Mucosa of stomach (tissue), 1 donor: ENCODE results near the gene CATSPERE.
"Not testable (repeated sequence)": the region's sequence is repeated elsewhere in the genome, so short reads cannot be mapped to it uniquely, and the experiment has no call there.

Experiments
- H3K27me3 ChIP-seq: one replicate; pipeline ENCODE4 v1.7.0; 2013; ENCODE audit warnings: mild to moderate bottlenecking, low read length; ENCODE audit not compliant: control insufficient read depth, insufficient read depth
- H3K36me3 ChIP-seq: one replicate; pipeline ENCODE4 v1.7.0; 2013; ENCODE audit warnings: low read length; ENCODE audit not compliant: control insufficient read depth, insufficient read depth
- H3K4me1 ChIP-seq: one replicate; pipeline ENCODE4 v1.7.0; 2013; ENCODE audit warnings: mild to moderate bottlenecking, low read length; ENCODE audit not compliant: control insufficient read depth, insufficient read depth
- H3K4me3 ChIP-seq: one replicate; pipeline ENCODE4 v1.7.0; 2013; ENCODE audit warnings: low read length
- H3K9ac ChIP-seq: one replicate; pipeline ENCODE4 v1.7.0; 2013; ENCODE audit warnings: mild to moderate bottlenecking, low read length, moderate library complexity
- H3K9me3 ChIP-seq: one replicate; pipeline ENCODE4 v1.7.0; 2013; ENCODE audit warnings: mild to moderate bottlenecking, low read length, moderate library complexity; ENCODE audit not compliant: control insufficient read depth
- donor health status: Pancreatic carcinoma.

The CATSPERE gene

DNA sequence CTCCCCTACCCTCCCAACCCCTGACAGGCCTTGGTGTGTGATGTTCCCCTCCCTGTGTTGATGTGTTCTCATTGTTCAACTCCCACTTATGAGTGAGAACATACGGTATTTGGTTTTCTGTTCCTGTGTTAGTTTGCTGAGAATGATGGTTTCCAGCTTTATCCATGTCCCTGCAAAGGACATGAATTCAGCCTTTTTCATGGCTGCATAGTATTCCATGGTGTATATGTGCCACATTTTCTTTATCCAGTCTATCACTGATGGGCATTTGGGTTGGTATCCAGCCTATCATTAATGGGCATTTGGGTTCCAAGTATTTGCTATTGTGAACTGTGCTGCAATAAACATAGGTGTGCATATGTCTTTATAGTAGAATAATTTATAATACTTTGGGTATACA is 101.8 kb downstream of the CATSPERE start:
- H3K4me3 ChIP-seq, H3K36me3 ChIP-seq, H3K27me3 ChIP-seq, H3K9ac ChIP-seq, H3K9me3 ChIP-seq, H3K4me1 ChIP-seq: not testable (repeated sequence)

DNA sequence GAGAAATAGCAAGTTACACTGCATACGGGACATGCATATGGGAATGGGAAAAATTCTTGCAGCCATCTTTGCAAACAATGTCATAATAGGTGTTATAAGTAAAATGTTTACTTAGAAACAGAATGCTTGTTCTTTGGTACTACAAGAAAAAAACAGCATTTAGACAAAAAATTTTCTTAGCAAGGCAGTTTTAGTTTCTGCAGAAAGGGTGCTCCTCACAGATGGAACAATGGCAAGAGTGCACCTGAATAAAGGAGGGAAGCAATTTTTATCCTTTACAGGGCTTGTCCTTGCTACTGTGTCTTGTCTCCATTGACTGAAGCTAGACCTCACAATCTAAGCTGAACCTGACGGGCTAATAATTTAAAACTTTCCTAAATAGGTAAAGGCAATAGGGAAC is 112.7 kb downstream of the CATSPERE start:
- Histone ChIP-seq H3K27me3 (no peaks in the 10 kb centered on the region), H3K9ac (no peak overlapping the region), H3K4me3 (no peak overlapping the region), H3K9me3 (no peaks in the 10 kb centered on the region), H3K4me1 (no peaks in the 10 kb centered on the region), H3K36me3 (no peaks in the 10 kb centered on the region)

- Histone ChIP-seq H3K27me3 (no peaks in the 10 kb centered on the region), H3K9me3 (no peaks in the 10 kb centered on the region), H3K4me1 (no peaks in the 10 kb centered on the region), H3K9ac (no peak overlapping the region), H3K4me3 (no peak overlapping the region), H3K36me3 (no peaks in the 10 kb centered on the region)
Measured at GRCh38 chr1:244576259-244576892, 115.3 kb downstream of the CATSPERE start.

DNA sequence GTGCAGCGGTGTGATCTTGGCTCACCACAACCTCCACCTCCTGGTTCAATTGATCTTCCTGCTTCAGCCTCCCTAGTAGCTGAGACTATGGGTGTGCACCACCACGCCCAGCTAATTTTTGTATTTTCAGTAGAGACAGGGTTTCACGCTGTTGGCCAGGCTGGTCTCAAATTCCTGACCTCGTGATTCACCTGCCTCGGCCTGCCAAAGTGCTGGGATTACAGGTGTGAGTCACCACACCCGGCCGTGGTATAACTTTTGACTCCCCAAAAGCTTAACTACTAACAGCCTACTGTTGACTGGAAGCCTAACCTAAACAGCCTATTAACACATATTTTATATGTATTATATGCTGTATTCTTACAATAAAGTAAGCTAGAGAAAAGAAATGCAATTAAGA is 117.1 kb downstream of the CATSPERE start:
- not testable (repeated sequence) for H3K4me3 ChIP-seq, H3K4me1 ChIP-seq, H3K36me3 ChIP-seq, H3K27me3 ChIP-seq, H3K9me3 ChIP-seq, H3K9ac ChIP-seq

DNA sequence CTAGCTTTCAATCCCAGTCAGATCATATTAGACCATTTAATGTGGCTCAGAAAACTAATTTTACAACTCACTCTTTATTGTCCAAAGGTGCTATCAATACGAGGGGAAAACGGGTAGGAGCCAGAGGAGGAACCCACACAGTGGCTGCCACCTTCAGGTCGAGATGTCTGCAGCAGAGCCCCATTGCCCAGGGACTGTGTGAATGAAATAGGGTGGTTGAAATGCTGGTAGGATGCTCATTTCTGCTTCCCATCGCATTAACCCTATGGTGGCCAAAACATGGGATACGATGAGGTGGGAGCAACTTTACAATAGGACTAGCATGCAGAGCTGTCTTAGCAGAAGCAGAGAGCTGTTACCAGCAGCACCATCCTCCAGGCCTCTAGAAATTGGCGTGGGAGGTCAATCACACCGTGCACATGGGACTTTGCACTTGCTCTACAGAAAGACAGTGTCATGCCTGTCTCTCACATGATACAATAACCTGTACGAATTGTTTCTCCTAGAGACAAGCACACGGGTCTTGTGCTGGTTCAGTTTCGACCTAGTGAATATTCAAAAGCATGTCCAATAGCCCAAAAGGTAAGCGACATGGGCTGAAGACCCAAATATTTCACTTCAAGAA is 122.4 kb downstream of the CATSPERE start:
- H3K4me3 ChIP-seq, result no peak overlapping the region
- no peaks in the 10 kb centered on the region for H3K27me3 ChIP-seq
- H3K36me3 ChIP-seq, result no peaks in the 10 kb centered on the region
- no peaks in the 10 kb centered on the region for H3K4me1 ChIP-seq
- H3K9me3 ChIP-seq, result no peaks in the 10 kb centered on the region
- no peak overlapping the region for H3K9ac ChIP-seq

- Histone ChIP-seq H3K27me3 (no peaks in the 10 kb centered on the region), H3K9ac (no peak overlapping the region), H3K9me3 (no peaks in the 10 kb centered on the region), H3K4me3 (no peak overlapping the region), H3K4me1 (no peaks in the 10 kb centered on the region), H3K36me3 (no peaks in the 10 kb centered on the region)
Measured at GRCh38 chr1:244585867-244586266, 124.8 kb downstream of the CATSPERE start.

GRCh38 chr1:244590670-244591069 is 129.6 kb downstream of the CATSPERE start:
- H3K27me3 ChIP-seq, result no peaks in the 10 kb centered on the region
- no peak overlapping the region for H3K9ac ChIP-seq
- H3K4me3 ChIP-seq, result no peak overlapping the region
- peaks cover 7% of the 10 kb centered on the region for H3K4me1 ChIP-seq
- no peaks in the 10 kb centered on the region for H3K36me3 ChIP-seq
- no peaks in the 10 kb centered on the region for H3K9me3 ChIP-seq

GRCh38 chr1:244598611-244599010 is 137.5 kb downstream of the CATSPERE start:
- Histone ChIP-seq H3K4me3 (no peak overlapping the region), H3K9me3 (no peaks in the 10 kb centered on the region), H3K9ac (no peak overlapping the region), H3K27me3 (no peaks in the 10 kb centered on the region), H3K4me1 (peaks cover 16% of the 10 kb centered on the region), H3K36me3 (no peaks in the 10 kb centered on the region)

DNA sequence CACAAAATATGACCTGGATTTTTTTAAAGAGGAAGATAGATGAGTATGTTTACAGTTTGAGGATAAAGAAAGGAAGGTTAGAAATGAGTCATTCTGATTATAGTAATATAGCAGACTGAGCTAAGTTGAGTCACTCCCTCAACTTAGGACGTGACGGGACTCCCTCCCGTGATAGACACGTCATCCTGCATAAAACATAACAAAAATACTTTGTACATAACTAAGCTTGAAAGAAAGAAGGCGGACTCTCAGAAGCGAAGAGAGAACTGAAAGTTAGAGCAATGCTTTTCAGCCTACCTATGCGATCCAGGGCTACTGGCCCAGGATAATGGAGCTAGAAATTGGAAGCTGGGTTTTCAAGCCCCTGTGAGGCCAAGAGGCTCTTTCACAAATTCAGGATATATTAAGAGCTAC is 138.9 kb downstream of the CATSPERE start:
- Histone ChIP-seq H3K4me3 (no peak overlapping the region), H3K9ac (peak overlapping the region; percentile 42), H3K9me3 (no peaks in the 10 kb centered on the region), H3K36me3 (no peaks in the 10 kb centered on the region), H3K4me1 (peaks cover 15% of the 10 kb centered on the region), H3K27me3 (peaks cover 2% of the 10 kb centered on the region)

DNA sequence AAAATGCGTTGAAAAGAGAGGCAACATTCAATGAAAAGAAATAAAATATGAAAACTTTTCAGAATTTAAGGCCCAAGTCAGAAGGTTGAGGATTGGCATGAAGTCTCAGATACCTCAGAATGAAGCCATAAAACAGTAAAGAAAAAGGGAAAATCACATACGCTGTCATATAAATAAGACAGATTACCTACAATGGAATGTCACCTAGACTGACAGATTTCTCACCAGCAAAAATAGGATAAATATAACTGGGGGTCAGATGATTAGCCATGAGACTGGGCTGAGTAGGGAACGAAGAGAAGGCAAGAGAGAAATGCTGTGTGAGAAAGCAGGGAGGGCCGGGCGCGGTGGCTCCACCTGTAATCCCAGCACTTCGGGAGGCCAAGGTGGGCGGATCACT is 140.3 kb downstream of the CATSPERE start:
- H3K4me3 ChIP-seq, result no peak overlapping the region
- peaks cover 2% of the 10 kb centered on the region for H3K27me3 ChIP-seq
- no peaks in the 10 kb centered on the region for H3K9me3 ChIP-seq
- H3K4me1 ChIP-seq, result peaks cover 10% of the 10 kb centered on the region
- H3K9ac ChIP-seq, result no peak overlapping the region
- H3K36me3 ChIP-seq, result no peaks in the 10 kb centered on the region

GRCh38 chr1:244603498-244603897 is 142.4 kb downstream of the CATSPERE start:
- Histone ChIP-seq H3K9ac (no peak overlapping the region), H3K4me3 (no peak overlapping the region)

DNA sequence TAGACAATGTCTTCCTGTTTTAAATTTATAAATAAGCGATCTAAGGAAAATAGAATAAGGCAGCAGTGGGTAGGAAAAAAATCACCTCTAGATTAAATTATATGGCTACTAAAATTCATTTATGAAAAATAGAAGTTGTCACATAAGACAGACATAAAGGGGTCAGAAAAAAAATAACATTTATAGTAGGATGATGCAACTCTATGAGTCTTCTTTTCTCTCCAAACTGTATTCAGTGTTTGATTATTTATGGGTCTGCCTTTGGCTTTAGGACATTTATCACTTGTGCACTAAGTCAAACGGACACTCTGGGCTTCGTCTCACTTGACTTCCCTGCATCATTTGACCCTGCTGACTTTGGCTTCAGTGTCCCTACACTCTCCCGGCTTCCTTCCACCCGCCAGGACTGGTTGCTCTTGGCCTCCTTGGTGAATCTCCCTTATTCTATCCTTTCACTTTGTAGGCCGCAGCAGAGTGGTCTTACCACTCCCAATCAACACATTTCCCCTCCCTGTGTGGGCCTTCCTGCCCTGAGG is 144.8 kb downstream of the CATSPERE start:
- H3K9me3 ChIP-seq, result no peaks in the 10 kb centered on the region

More at GRCh38 chr1:244603498-244603897, 142.4 kb downstream of the CATSPERE start:
- H3K9me3 ChIP-seq, result no peaks in the 10 kb centered on the region
- H3K36me3 ChIP-seq, result no peaks in the 10 kb centered on the region
- peaks cover 2% of the 10 kb centered on the region for H3K27me3 ChIP-seq
- peaks cover 10% of the 10 kb centered on the region for H3K4me1 ChIP-seq

More for the DNA sequence above, 144.8 kb downstream of the CATSPERE start:
- Histone ChIP-seq H3K4me1 (no peaks in the 10 kb centered on the region), H3K9ac (no peak overlapping the region), H3K4me3 (no peak overlapping the region), H3K36me3 (no peaks in the 10 kb centered on the region), H3K27me3 (peaks cover 2% of the 10 kb centered on the region)
